Stimulated activated CD8-positive, alpha-beta memory T cell treated with anti-CD3 and anti-CD28 coated beads, Interleukin-7, amount 100 ng/mL, for 1 hour (primary cell): ENCODE results near the gene DDX4.

ENCODE experiments used
- DNase-seq, 2 donors: peaks; one replicate each; pipeline ENCODE4 v3.0.0-alpha.2; 2020; ENCODE audit warnings: low read depth in 2 of 2

DDX4 gene

GRCh38 chr5:55821731-55822512, 84.1 kb downstream of the DDX4 start:
- no peak for DNase-seq

- no peak for DNase-seq
These were observed 85.4 kb downstream of the DDX4 start for GRCh38 chr5:55823151-55823796.

- DNase-seq, result no peak
These were observed 92.1 kb downstream of the DDX4 start for GRCh38 chr5:55829956-55830355.

- DNase-seq, result no peak
These were observed 94.6 kb downstream of the DDX4 start for GRCh38 chr5:55832446-55832845.

GRCh38 chr5:55836191-55836590, 98.3 kb downstream of the DDX4 start:
- DNase-seq, result no peak

GRCh38 chr5:55841976-55842375, 104.1 kb downstream of the DDX4 start:
- no peak for DNase-seq

- DNase-seq, result no peak
These were observed 110.0 kb downstream of the DDX4 start for GRCh38 chr5:55847837-55848236.

GRCh38 chr5:55848783-55849182, 110.9 kb downstream of the DDX4 start:
- no peak for DNase-seq

- DNase-seq, result no peak
These were observed 113.2 kb downstream of the DDX4 start, which contains the start of gene IL31RA for GRCh38 chr5:55850839-55851674. TSS of gene IL31RA (plus strand) at chr5:55851357. CDS start at chr5:55851571, 214 bp downstream.

GRCh38 chr5:55851675-55851979, 113.8 kb downstream of the DDX4 start:
- no peak for DNase-seq

GRCh38 chr5:55852503-55852902, 114.6 kb downstream of the DDX4 start:
- no peak for DNase-seq

GRCh38 chr5:55853041-55853670, 115.3 kb downstream of the DDX4 start:
- DNase-seq, result no peak

- no peak for DNase-seq
These were observed 116.0 kb downstream of the DDX4 start for GRCh38 chr5:55853818-55854217.

GRCh38 chr5:55855509-55855908, 117.6 kb downstream of the DDX4 start:
- no peak for DNase-seq

GRCh38 chr5:55856516-55857246, 118.8 kb downstream of the DDX4 start:
- DNase-seq, result no peak

GRCh38 chr5:55857247-55857640, 119.4 kb downstream of the DDX4 start:
- no peak for DNase-seq

GRCh38 chr5:55858104-55858503, 120.2 kb downstream of the DDX4 start:
- DNase-seq, result no peak

- DNase-seq, result no peak
These were observed 122.4 kb downstream of the DDX4 start for GRCh38 chr5:55860288-55860687.

- no peak for DNase-seq
These were observed 122.8 kb downstream of the DDX4 start for GRCh38 chr5:55860709-55861108.

GRCh38 chr5:55864606-55865541, 127.0 kb downstream of the DDX4 start:
- no peak for DNase-seq
